ENCODE measurements around the gene SLCO2A1. TPM values are rescaled to one million over a fixed set of nuclear protein-coding genes. Genes with fewer than 3 reads are reported as not detected.

SLCO2A1 gene
- total and polyA plus RNA-seq, 2 donors (not counting 1 experiment from before 2014, with no cell fraction given): not detected

GRCh38 chr3:133915685-133916658 lies 113.8 kb downstream of the SLCO2A1 start:
- intact Hi-C loops (cut with micrococcal nuclease): no loop called here
- ATAC-seq (ENCODE audit: low read depth) (no peak), DNase-seq (no peak)
- Histone ChIP-seq H4K20me1 (ENCODE audit: control insufficient read depth, insufficient read depth, low read length, poor library complexity, severe bottlenecking) (no peaks in the 10 kb centered on the region), H3K36me3 (replicated peaks in 1 of 2; ENCODE audit: control extremely low read depth in 1 of 2, control insufficient read depth in 1 of 2, extremely low read depth in 1 of 2, insufficient read depth in 2 of 2, low read length in 1 of 2) (no peaks in the 10 kb centered on the region), H3K27ac (ENCODE audit: low read length in 2 of 2) (no peak overlapping the region), H3K4me1 (ENCODE audit: control insufficient read depth in 2 of 2, insufficient read depth in 2 of 2, low read length in 2 of 2) (no peaks in the 10 kb centered on the region), H3K27me3 (replicated peaks in 1 of 4; ENCODE audit: control extremely low read depth in 1 of 4, control insufficient read depth in 3 of 4, insufficient read depth in 4 of 4, low read length in 3 of 4) (peaks cover 0 to 17% (median 6%) of the 10 kb centered on the region in 4 experiments), H3K4me3 (ENCODE audit: control extremely low read depth in 1 of 5, extremely low read depth in 1 of 5, insufficient read depth in 1 of 5, low read depth in 2 of 5, low read length in 4 of 5) (no peak overlapping the region), H3K9me3 (ENCODE audit: control extremely low read depth in 1 of 3, control insufficient read depth in 2 of 3, insufficient read depth in 1 of 3, low read length in 2 of 3) (no peaks in the 10 kb centered on the region), H2AFZ (ENCODE audit: insufficient read depth, low read depth, low read length, poor library complexity, severe bottlenecking) (no peak overlapping the region), H3K79me2 (ENCODE audit: control insufficient read depth, insufficient read depth, low read length) (no peaks in the 10 kb centered on the region), H3K9ac (ENCODE audit: low read length) (no peak overlapping the region), H3K4me2 (replicated peaks; ENCODE audit: low read depth, low read length, poor library complexity, severe bottlenecking) (no peak overlapping the region)
- Mint-ChIP-seq H3K9me3 (ENCODE audit: insufficient read depth) (peaks cover 5% of the 10 kb centered on the region), H3K4me3 (no peak overlapping the region), H3K4me1 (no peaks in the 10 kb centered on the region), H3K27me3 (peaks cover 34% of the 10 kb centered on the region), H3K27ac (no peak overlapping the region)
- 66% methylated on average over 4 of the region's 10 CpGs for WGBS (ENCODE audit: insufficient coverage)
- TF ChIP-seq CTCF (IDR thresholded peaks at IDR 0.05) (no peak), EZH2 (IDR thresholded peaks at IDR 0.05; ENCODE audit: borderline replicate concordance, insufficient read depth, low read depth, low read length, poor library complexity, severe bottlenecking) (no peak)
- CTCF ChIA-PET: no interaction called here
- POLR2A ChIA-PET: no interaction called here
